IPS-18c (cell line): ENCODE results near the gene FADS6.
"Not testable (repeated sequence)": the region's sequence is repeated elsewhere in the genome, so short reads cannot be mapped to it uniquely, and the experiment has no call there.

Experiments
- H3K4me3 ChIP-seq: 2 replicates; pipeline ENCODE4 v1.7.0; 2013; ENCODE audit warnings: low read depth, mild to moderate bottlenecking, low read length, moderate library complexity; ENCODE audit not compliant: insufficient read depth
- H3K9me3 ChIP-seq: one replicate; pipeline ENCODE4 v1.6.1; 2013; ENCODE audit warnings: mild to moderate bottlenecking, low read length, moderate library complexity; ENCODE audit not compliant: control insufficient read depth, insufficient read depth

The FADS6 gene

DNA sequence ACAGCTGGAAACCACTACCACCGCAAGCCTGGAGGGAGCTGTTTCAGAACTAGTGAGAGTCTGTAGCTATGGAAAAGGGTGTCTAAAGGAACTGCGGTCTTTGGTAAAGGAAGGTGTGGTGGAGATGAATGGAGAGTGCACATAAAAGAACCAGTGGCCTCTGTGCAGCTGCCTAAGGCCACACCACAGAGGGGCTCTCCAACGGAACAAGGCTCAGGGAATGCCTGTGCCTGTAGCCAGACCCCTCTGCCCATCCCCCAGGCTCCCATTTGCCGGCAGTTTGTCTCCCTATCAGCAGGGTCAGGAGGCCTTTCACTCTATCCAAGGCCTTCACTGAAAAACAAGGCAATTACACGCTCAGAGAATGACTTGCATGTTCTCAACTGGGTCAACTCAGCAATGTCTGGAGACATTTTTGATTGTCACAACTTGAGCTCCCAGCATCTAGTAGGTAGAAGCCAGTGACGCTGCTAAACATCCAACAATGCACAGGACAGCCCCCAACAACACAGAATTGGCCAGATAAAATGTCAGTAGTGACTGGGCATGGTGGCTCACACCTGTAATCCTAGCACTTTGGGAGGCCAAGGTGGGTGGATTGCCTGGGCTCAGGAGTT is 17.3 kb downstream of the FADS6 start:
- Histone ChIP-seq H3K9me3 (peaks cover 4% of the 10 kb centered on the region), H3K4me3 (no peak overlapping the region)

DNA sequence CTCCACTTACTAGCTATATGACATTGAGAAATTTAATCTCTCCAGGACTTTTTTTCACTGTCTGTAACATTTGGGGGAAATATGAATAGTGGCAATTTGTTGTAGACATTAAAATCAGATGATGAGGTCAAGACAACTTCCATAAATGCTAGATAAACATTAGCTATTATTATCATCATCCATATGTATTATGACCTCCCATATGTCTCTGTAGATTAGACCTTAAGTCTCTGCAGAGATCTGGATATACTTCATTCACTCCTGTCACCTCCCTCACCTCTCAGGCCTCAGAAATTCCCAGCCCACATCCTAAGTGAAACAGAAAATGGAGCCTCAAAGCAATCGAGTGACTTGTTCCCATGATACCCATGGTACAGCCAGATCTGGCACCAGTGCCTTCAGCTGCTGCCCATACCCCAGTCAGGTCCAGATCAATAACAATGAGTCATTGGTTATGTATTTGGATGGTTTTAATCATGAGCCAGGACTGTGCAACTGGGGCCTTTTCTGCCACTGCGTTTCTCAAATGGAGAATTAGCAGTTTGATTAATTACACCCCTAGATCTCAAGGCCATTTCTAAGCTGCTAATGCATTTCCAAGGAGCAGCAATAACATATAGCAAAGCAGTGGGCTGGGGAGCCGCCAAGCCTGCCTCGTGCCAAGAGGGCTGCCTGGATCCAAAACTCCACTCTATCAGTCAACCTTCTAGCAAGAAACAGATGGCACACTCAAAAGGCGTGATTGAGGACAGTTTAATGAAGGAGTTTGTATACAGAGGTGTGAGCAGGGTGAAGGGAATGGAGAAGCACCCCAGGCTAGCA is 18.1 kb downstream of the FADS6 start:
- Histone ChIP-seq H3K9me3 (peaks cover 4% of the 10 kb centered on the region), H3K4me3 (no peak overlapping the region)

DNA sequence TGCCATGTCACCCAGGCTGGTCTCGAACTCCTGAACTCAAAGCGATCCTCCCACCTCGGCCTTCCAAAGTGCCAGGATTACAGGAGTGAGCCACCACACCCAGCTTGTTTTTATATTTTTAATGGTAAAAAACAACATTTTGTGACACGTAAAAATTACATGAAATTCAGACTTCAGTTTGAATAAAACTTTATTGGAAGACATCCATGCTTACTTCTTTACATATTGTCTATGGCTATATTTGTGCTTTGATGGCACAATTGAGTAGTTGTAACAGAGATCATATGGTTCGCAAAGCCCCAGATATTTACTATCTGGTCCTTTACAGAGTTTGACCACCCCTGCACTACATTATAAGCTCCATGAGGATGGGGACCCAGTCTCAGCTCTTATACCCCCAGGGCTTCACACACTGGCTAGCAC is 18.8 kb downstream of the FADS6 start:
- no peak overlapping the region for H3K4me3 ChIP-seq

DNA sequence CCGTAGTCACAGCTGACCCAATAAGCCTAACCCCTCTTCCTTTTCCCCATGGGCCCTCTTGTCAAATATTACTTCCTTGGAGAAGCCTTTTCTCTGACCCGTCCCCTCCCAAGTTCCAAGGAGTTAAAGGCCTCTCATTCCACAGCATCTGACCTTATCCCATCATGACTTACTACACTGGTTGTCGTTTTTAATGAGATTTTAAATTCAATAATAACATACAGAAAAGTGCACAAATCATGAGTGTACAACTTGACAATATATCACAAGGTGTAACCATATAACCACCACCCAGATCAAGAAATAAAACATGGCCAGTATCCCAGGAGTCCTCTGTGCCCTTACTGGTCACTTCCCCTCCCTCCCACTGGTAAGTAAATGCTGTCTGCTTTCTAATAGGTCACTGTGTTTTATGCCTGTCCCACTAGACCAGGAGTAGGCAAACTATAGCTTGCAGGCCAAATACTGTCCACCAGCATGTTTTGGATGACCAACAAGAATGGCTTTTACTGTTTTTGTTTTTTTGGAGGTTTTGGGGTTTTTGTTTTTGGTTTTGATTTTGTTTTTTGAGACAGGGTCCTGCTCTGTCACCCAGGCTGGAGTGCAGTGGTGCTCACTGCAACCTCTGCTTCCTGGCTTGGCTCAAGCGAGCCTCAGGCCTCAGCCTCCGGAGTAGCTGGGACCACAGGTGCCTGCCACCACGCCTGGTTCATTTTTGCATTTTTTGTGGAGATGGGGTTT is 19.4 kb downstream of the FADS6 start:
- peak overlapping the region; percentile 94 for H3K4me3 ChIP-seq
- H3K9me3 ChIP-seq, result peaks cover 4% of the 10 kb centered on the region

More for the DNA sequence above, 18.8 kb downstream of the FADS6 start:
- peaks cover 4% of the 10 kb centered on the region for H3K9me3 ChIP-seq

DNA sequence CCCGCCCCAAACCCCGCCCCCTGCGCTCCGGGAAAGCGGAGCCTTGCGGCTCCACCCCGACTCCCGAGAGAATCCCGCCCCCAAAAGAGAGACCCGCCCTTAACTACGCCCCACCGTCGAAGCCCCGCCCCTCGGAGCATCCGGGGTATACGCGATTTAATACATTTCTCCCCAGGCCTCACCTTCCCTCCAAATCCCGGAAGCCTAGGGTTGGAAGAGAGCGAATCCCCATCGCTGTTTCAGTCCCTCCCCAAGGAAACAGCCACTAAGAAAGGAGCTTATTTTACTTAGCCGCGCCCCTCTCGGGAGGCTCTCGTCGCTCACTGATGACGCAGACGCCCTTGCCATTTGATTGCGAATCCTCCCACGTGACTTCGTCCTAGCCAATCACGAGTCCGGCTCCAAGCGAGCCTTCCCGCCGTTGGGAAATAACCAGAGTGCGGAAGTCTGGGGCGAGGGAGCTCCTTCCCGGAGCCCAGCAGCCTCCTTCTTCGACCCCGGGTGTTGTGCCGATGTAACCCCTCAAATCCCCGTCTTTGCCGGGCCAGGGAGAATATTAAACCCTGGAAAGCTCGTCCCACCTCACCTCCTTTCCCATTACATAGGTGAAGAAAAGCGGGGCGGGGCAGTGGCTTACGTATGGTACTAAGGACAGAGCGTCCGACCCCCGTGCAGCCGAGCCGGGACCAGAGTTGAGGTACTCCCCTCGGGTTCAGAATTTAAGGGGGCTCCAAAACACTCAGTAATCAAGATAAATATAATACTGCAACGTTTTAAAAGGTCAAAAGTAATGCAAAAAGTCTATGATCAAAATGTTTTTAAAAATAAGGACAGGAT is 20.2 kb downstream of the FADS6 start:
- Histone ChIP-seq H3K4me3 (peak overlapping the region; percentile 94), H3K9me3 (peaks cover 4% of the 10 kb centered on the region)

DNA sequence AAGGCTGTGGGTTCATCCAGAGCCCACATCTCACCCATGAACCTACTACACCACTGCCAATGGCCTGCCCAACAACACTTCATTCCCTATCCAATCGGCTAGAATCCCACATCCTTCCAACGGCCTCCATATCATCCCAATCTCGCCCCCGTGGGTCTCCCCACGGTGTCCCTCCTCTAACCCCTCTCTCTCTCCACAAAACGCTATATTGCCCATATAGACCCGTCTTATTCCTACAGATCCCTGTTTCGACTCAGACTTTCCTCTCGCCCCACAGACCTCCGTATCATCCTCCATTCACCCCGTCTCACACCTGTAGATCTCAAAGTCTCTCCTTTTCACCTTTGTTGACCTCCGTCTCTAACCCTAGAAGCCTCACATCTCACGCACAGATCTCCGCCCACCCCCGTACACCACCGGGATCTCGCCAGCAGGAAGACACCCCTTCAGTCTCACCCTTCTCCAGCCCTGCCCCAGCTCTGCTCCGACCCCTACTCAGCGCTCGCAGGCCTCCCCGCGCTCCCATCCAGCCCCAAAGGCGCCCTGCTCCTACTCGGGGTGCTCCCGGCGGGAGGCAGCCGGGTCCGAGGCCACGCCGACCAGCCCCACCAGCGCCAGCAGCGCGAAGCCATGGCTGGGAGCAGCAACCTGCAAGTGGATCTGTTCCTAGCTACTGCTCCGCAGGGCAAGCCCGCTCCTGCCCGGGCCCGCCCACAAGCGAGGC is 21.0 kb downstream of the FADS6 start, which contains the start of gene FDXR:
Gene FDXR, minus strand, starts transcription at position 682 of the 724 bp plus-strand sequence. Its CDS starts 50 bp downstream, at position 632.
- Histone ChIP-seq H3K4me3 (peak within 1 kb of the TSS; percentile 94), H3K9me3 (peaks cover 4% of the 10 kb centered on the region)

DNA sequence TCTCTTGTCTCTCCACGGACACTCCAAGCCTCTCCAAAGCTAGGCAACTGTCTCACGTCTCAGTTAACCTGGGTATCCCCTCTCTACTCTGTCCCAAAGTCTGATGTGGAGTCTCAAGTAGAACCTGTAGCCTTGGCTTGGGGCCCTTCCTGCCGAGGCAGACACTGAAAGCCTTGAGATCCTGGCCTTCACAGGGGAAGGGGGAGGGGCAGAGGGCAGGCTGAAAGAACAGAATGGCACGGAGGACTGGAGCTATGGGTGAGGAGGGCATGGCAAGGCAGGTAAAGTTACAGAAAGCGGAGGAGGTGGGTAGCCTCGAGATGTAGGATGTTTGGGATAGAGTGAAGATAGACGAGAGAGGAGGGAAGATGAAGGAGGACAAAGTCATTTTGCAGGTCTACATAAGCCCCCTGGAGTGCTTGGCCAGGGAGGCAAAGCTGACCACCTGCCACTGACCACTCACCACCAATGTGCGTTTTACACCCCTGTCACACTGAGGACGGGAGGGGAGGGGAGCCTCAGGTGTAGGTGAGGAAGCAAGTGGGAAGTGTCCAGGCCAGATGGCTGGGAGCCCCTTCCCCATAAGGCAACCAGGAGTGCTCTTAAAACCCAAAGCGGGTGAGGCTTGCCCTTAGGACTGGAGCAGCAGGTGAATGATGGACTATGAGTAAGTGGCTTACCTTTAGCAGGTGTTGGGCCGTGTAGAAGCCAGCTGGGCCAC is 21.9 kb downstream of the FADS6 start:
- peaks cover 4% of the 10 kb centered on the region for H3K9me3 ChIP-seq
- H3K4me3 ChIP-seq, result no peak overlapping the region; the same call in 1 of the 2 replicates

DNA sequence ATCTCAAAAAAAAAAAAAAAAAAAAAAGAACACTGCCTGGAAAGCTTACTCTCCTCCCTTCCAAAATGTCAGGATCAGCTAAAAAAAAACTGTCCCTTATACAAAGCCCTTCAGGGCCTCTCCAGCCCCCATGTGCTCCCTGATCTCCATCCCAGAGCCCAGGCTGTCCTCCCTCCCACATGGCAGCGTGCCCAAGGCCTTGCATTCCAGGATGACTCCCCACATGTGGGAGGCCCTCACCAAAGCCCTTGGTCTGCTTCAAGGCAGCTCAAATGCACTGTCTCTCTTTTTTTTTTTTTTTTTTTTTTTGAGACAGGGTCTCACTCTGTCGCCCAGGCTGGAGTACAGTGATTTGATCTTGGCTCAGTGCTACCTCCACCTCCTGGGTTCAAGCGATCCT is 22.9 kb downstream of the FADS6 start:
- Histone ChIP-seq H3K4me3 (no peak overlapping the region), H3K9me3 (no peaks in the 10 kb centered on the region)

DNA sequence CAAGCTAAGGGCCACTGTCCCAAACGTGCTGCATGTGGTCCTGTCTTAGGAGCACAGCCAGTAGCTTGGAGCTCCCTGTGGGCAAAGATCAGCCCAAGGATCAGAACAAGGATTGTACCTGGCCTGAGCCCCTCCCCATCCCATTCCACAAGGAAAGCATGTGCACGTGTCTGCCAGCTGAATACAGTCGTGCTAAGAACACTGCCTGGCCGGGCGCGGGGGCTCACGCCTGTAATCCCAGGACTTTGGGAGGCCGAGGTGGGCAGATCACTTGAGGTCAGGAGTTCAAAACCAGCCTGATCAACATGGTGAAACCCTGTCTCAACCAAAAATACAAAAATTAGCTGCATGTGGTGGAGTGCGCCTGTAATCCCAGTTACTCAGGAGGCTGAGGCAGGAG is 23.4 kb downstream of the FADS6 start:
- not testable (repeated sequence) for H3K4me3 ChIP-seq, H3K9me3 ChIP-seq

DNA sequence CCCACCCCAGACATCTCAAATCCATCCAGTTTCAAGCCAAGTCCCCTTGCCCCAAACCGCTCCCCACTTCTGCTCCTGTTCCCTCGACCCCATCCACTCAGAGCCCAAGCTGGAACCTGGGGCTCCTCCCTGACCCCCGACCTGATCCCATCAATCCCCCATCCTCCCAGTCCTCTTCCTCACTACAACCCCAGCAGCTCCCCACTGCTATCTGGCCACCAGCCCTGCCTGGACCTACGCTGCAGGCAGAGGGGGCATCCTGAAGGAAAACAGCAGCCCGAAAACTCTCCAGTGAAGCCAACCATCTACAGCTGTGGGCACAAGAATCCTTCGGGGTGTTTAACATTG is 24.6 kb downstream of the FADS6 start:
- Histone ChIP-seq H3K4me3 (no peak overlapping the region), H3K9me3 (no peaks in the 10 kb centered on the region)

DNA sequence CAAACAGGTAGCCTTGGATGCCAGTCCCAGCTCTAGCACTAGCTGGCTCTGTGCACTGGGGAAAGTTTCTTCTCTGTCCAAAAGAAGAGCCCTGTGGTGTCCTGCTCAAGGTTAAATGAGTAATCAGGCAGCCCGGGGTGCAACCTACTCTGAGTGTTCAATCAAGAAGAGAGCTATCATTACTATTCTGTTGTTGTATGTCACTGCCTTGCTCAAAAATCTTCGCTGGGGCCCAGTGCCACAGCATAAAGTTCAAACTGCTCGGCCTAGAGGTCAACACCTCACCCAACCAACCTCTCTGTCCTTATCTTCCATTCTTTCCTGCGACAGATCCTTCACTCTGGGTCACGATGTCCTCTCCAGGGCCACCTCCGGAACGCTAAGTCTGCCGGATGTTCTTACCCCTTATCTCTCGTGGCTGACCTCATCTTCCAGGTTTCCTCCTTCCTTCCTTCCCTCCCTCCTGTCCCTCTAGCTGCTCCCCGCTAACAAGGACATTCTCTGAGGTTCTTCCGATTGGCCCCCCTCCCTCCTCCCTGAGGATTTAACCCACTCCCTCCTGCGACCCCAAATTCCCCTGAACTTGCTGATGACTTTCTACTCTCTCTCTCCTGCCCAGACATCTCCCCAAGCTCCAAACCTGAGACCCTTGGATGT is 25.1 kb downstream of the FADS6 start:
- Histone ChIP-seq H3K4me3 (no peak overlapping the region), H3K9me3 (no peaks in the 10 kb centered on the region)

DNA sequence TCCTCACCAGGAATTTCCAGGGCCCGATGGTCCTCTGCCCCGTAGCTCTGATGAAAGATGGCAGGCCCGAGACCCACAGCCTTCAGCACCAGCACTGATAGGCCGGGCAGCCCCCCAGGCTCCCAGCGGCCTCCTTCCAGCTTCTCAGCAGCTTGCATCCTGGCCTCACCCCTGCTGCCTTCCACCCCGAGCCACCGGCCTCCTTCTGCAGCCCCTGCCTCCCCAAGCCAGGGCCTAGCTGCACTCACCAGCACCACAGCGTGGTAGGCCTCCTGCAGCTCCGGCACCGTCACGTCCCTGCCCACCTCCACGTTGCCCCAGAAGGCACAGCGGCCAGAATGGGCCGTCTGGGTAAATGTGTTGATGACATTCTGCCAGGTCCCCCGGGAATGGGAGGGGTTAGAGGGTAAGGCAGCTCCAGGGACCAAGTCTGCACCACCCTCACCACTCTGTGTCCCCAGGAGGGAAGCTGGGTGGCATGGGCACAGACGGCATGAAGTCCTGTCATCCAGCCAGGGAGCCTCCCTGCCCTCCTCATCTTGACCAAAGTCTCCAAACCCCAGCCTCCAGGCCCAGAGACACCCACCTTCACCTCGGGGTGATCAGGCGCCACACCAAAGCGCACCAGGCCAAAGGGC is 27.1 kb downstream of the FADS6 start:
- H3K4me3 ChIP-seq, result no peak overlapping the region
- H3K9me3 ChIP-seq, result no peaks in the 10 kb centered on the region

DNA sequence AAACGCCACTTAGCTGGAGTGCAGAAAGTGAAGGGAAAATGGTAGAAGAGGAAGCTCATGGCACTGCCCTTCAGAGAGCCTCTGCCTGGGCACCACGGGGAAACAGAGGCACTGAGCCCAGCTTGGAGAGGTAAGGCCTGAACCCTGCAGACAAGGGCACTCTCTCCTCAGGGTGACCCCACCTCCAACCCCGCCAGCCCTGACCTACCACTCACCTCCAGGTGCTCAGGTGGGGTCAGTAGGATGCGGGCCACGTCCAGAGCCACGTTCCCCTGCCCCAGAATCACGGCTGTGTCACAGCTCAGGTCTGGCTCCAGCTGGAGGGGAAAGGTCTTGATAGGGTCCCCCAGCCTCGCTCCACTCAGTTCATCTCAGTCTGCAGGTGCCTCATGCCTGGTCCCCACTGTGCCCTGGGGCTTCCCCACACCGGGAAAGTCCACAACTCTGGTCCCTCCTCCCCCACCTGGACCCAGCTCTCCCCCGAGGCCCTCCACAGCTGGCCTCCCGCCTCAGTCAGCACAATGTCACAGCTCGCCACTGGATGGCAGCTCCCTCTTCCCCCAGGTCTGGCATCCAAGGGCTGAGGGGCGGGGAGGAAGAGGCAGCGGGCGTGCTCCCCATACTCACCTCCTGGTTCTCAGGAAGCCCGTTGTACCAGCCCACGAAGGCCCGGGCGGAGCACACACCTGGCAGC is 27.8 kb downstream of the FADS6 start:
- Histone ChIP-seq H3K4me3 (no peak overlapping the region), H3K9me3 (no peaks in the 10 kb centered on the region)

DNA sequence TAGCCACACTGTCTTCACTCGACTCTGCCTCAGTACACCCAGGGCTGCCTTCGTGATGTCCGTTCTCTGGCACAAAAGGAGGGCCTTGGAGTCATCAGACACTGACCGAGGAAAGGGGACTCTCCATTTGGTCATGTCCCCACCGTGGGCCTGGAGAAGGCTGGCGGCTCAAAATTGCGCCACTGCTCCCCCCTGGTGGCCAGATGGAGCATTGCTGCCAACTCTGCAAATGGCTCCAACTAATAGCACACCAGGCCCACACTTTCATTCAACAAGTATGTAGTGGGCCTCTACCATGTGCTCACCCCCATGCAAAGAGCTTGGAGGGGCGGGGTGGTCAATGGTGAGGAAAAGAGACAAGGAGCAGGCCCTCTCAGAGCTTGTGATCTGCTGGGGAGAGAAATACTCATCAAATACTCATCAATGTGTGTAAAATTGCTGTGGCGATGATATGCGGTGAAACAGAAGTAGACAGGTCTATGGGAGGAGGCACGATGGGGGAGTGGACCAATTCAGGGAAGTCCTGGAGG is 28.5 kb downstream of the FADS6 start:
- H3K4me3 ChIP-seq, result no peak overlapping the region
- H3K9me3 ChIP-seq, result no peaks in the 10 kb centered on the region
